GM12801 (cell line): ENCODE results near the gene APRT.

Experiments
- CTCF ChIP-seq: IDR thresholded peaks from one replicate; pipeline ENCODE4 v1.5.1; 2011; ENCODE audit warnings: control low read depth; ENCODE audit not compliant: insufficient read length; ENCODE audit errors: extremely low read depth

The APRT gene

GRCh38 chr16:88826070-88826840 lies 14.5 kb upstream of the APRT start:
- TF ChIP-seq CTCF = no peak

GRCh38 chr16:88825146-88825545 lies 13.4 kb upstream of the APRT start:
- no peak for TF ChIP-seq CTCF

- TF ChIP-seq CTCF = no peak
Observed at GRCh38 chr16:88824256-88825077, 12.7 kb upstream of the APRT start.

GRCh38 chr16:88822281-88823040 lies 10.7 kb upstream of the APRT start:
- TF ChIP-seq CTCF = no peak

- TF ChIP-seq CTCF = no peak
Observed at GRCh38 chr16:88821168-88821850, 9.6 kb upstream of the APRT start.

- TF ChIP-seq CTCF = no peak
Observed at GRCh38 chr16:88820385-88821025, 8.8 kb upstream of the APRT start.

- no peak for TF ChIP-seq CTCF
Observed at GRCh38 chr16:88819126-88819525, 7.4 kb upstream of the APRT start.
